Upper lobe of left lung (tissue), 6 donors: ENCODE data around the gene RACK1. TPM values are rescaled to one million over a fixed set of nuclear protein-coding genes. Genes with fewer than 3 reads are reported as not detected.

Source experiments
- ATAC-seq, 2 donors: fragments of 200-7000 bp; cut with Tn5 transposase; one replicate each; pipeline ENCODE4 v1.9.1; 2022; ENCODE audit warnings: mild to moderate bottlenecking in 2 of 2, moderate library complexity in 2 of 2; ENCODE audit not compliant: low FRiP score in 2 of 2
- DNase-seq, 2 donors: peaks; one replicate each; pipeline ENCODE4 v3.0.0-alpha.2; 2019 to 2020
- H3K27ac ChIP-seq, 4 donors: fragments of 200-600 bp; sonication (generic); one replicate each; pipeline ENCODE4 v1.5.1; 2016 to 2019
- H3K27me3 ChIP-seq, 4 donors: fragments of 200-600 bp; sonication (generic); one replicate each; pipeline ENCODE4 v1.5.1; 2017 to 2019
- H3K36me3 ChIP-seq, 4 donors: fragments of 200-600 bp; sonication (generic); one replicate each; pipeline ENCODE4 v1.5.1; 2016 to 2019
- H3K4me1 ChIP-seq, 4 donors: fragments of 200-600 bp; sonication (generic); one replicate each; pipeline ENCODE4 v1.5.1; 2018 to 2019
- H3K4me3 ChIP-seq, 4 donors: fragments of 200-600 bp; sonication (generic); one replicate each; pipeline ENCODE4 v1.5.1; 2017 to 2019; ENCODE audit warnings: mild to moderate bottlenecking in 2 of 4, moderate library complexity in 1 of 4
- H3K9me3 ChIP-seq, 4 donors: fragments of 200-600 bp; sonication (generic); one replicate each; pipeline ENCODE4 v1.5.1; 2018 to 2019
- CTCF ChIP-seq, 6 experiments: fragments of 450-650 bp in 4 of 6; fragments of 200-600 bp in 2 of 6; sonication (generic) in 2 of 6; IDR thresholded peaks; one replicate each; pipeline ENCODE4 v1.5.1; 2016 to 2019; ENCODE audit warnings: antibody characterized with exemption in 6 of 6
- EP300 ChIP-seq, 4 donors: sonication (generic); formaldehyde crosslinking; IDR thresholded peaks; one replicate each; pipeline ENCODE4 v1.5.1; 2017; ENCODE audit warnings: antibody characterized with exemption in 4 of 4, control low read depth in 2 of 4
- POLR2A ChIP-seq, 4 donors: fragments of 450-650 bp; IDR thresholded peaks; one replicate each; pipeline ENCODE4 v1.5.1; 2016 to 2017; ENCODE audit warnings: antibody characterized with exemption in 4 of 4, mild to moderate bottlenecking in 2 of 4
- POLR2AphosphoS5 ChIP-seq, 2 donors: sonication (generic); formaldehyde crosslinking; IDR thresholded peaks; one replicate each; pipeline ENCODE4 v1.5.1; 2017; ENCODE audit warnings: antibody characterized with exemption in 2 of 2
- WGBS, 2 donors: methylation state at CpG; one replicate each; pipeline ENCODE4 v1.1.5; 2017 to 2018; 5-methylcytosine and 5-hydroxymethylcytosine counted together
- small RNA-seq, 4 donors: library from RNA; depleted of rRNA; stranded (forward); fragments of <200 nt; gene quantifications; one replicate each; pipeline ENCODE3, GENCODE V24; 2016
- total RNA-seq, 6 donors: library from RNA; depleted of rRNA in 4 of 6; stranded (reverse); fragments of >200 nt in 4 of 6; gene quantifications; one replicate each; pipeline versions ENCODE4 v1.1.0 to v1.2.1, GENCODE V29; 2016 to 2021
- donor health status: DM: no; HTN: no; CAD: no; lungs with moderate emphysema.
- donor health status: DM: no; HTN: yes; CAD: no; lungs with severe emphysema.

Gene RACK1
- total RNA-seq, 6 donors from 2014 or later = 801 to 1,863 (median 1,196) TPM

DNA sequence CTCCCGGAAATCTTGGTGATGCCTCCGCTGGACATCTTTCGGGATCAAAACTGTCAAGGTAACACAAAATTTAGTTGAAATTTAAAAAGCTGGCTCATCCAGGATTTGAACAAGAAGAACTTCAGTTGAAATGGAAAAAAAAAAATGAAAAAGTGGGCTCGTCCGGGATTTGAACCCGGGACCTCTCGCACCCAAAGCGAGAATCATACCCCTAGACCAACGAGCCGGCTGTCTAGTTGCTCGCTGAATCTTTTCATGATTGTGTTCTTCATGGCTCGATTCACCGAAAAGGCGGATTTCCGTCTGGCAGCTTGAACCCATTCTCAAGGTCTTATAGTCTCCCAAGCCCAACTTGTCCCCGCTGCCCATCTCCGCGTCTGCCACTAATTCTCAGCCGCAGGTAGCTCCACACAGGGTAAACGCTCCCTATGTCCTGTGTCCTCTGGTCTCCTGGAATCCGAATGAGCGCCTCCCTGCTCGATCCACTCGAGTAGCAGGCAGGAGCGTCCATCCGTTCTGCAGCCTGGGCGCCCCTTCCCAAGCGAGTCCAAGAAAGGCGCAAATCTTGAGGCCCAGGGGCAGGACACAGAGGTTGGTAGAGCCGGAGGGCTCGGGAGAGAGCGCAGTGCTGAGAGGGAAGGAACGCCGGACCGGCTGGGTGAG lies 54.9 kb downstream of the RACK1 start:
- ATAC-seq (peak; percentile 16 to 45), DNase-seq (peak in 1 of 2 donors; percentile 75)
- peaks cover 21 to 47% (median 30%) of the 10 kb centered on the region in 4 donors for H3K4me1 ChIP-seq
- peak overlapping the region; percentile 54 to 95 (median 83) for H3K27ac ChIP-seq
- TF ChIP-seq EP300 (IDR thresholded peaks at IDR 0.05) (no peak), POLR2A (IDR thresholded peaks at IDR 0.05) (no peak), CTCF (IDR thresholded peaks at IDR 0.05) (no peak), POLR2AphosphoS5 (IDR thresholded peaks at IDR 0.05) (no peak)
- H3K9me3 ChIP-seq = no peaks in the 10 kb centered on the region
- no peaks in the 10 kb centered on the region for H3K36me3 ChIP-seq
- no peaks in the 10 kb centered on the region for H3K27me3 ChIP-seq
- peak overlapping the region; percentile 69 to 94 (median 76) for H3K4me3 ChIP-seq
- 0 to 1% methylated on average over 26 to 34 of the region's 35 CpGs for whole genome bisulfite sequencing, 2 donors

DNA sequence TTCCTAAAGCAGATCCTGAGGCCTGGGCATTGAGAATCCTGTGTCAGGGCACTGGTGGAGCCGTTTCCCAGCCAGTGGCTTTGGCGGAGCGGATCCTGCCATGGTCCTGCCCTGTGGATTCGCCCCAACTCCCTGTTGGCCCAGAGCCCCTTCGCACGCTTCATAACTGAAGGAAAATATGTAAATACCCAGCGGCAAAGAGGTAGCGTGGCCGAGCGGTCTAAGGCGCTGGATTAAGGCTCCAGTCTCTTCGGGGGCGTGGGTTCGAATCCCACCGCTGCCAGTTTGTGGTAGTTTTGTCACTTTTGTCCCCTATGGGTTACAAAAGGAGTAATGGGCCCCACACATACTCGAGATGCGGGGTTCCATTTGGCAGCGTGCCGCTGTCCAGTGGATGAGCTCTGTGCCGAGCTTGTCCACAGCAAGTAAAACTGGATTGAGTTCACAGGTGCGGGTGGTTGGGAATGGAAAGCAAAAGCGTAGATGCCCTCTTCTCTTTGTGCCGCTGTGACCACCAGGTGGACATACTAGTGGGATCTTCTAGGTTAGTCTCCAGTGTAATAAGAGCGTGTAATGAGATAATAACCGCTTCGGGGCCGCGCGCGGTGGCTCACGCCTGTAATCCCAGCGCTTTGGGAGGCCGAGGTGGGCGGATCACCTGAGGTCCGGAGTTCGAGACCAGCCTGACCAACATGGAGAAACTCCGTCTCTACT lies 56.0 kb downstream of the RACK1 start:
- H3K4me3 ChIP-seq = peak overlapping the region in 3 of 4 donors; percentile 69 to 94 (median 82)
- H3K27me3 ChIP-seq = no peaks in the 10 kb centered on the region
- DNase-seq = peak; percentile 56 to 86
- ATAC-seq = no peak
- peak overlapping the region; percentile 3 to 95 (median 52) for H3K27ac ChIP-seq
- peaks cover 20 to 49% (median 31%) of the 10 kb centered on the region in 4 donors for H3K4me1 ChIP-seq
- no peaks in the 10 kb centered on the region for H3K9me3 ChIP-seq
- TF ChIP-seq POLR2AphosphoS5 (IDR thresholded peaks at IDR 0.05) = peak in 1 of 2 donors; percentile 7
- TF ChIP-seq POLR2A (IDR thresholded peaks at IDR 0.05) = no peak
- TF ChIP-seq EP300 (IDR thresholded peaks at IDR 0.05) = no peak
- TF ChIP-seq CTCF (IDR thresholded peaks at IDR 0.05) = peak in 4 of 6 experiments; percentile 15 to 39 (median 26)
- no peaks in the 10 kb centered on the region for H3K36me3 ChIP-seq
- 6 to 12% methylated on average over 36 to 37 of the region's 37 CpGs for WGBS, 2 donors

DNA sequence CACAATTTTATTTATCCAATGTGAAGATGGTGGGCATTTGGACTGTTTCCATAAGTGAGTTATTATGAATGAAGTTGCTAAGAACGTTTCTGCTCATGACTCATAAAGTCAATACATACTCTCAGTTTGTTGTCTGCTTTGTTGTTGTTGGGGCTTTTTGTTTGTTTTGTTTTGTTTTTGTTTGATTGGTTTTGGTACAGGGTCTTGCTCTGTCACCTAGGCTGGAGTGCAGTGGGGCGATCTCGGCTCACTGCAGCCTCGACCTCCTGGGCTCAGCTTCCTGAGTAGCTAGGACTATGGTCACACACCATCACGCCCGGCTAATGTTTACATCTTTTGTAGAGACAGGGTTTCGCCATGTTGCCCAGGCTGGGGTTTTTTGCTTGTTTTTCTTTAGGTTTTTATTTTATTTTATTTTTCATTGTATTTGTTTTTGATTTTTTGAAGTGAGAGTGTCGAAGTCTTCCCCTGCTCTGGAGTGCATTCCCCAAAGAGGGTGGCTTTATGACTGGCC lies 56.7 kb downstream of the RACK1 start:
- H3K4me3 ChIP-seq = no peak overlapping the region
- H3K27ac ChIP-seq = peak overlapping the region in 3 of 4 donors; percentile 3 to 80 (median 23)
- no peaks in the 10 kb centered on the region for H3K36me3 ChIP-seq
- WGBS, 2 donors = 41 to 61% methylated on average over 8 of the region's 8 CpGs
- no peaks in the 10 kb centered on the region for H3K9me3 ChIP-seq
- ATAC-seq (no peak), DNase-seq (no peak)
- peaks cover 15 to 47% (median 26%) of the 10 kb centered on the region in 4 donors for H3K4me1 ChIP-seq
- TF ChIP-seq EP300 (IDR thresholded peaks at IDR 0.05) (no peak), POLR2AphosphoS5 (IDR thresholded peaks at IDR 0.05) (no peak), POLR2A (IDR thresholded peaks at IDR 0.05) (no peak), CTCF (IDR thresholded peaks at IDR 0.05) (no peak)
- H3K27me3 ChIP-seq = no peaks in the 10 kb centered on the region

Small RNA genes lying within 50 kb of the gene (small RNA-seq; reads per million reads assigned to genes)
- gene MIR4638 (0 reads per million in 4 donors), gene SNORD95 (0 reads per million in 4 donors), gene SNORD96A (0 reads per million in 4 donors)

Other genes starting within 250 kb of the RACK1 start
- gene BTNL9, start 203.6 kb downstream of the RACK1 start, total RNA-seq = 100 to 1,000 TPM in 4 of 6 donors, 10 to 100 TPM in 2; 71.8 to 634 (median 147) TPM
- not detected for gene OR2V1, start 112.7 kb downstream of the RACK1 start, total RNA-seq
- gene OR2V2, start 96.3 kb downstream of the RACK1 start, total RNA-seq = 1 to 10 TPM in 1 of 6 donors, not detected in 5; 1.6 TPM
- gene TRIM7, start 38.7 kb downstream of the RACK1 start, total RNA-seq = 1 to 10 TPM in 5 of 6 donors, under 1 TPM in 1; 0.83 to 6.7 (median 2.9) TPM
- gene TRIM41, start 20.6 kb downstream of the RACK1 start, total RNA-seq = 10 to 100 TPM; 14.4 to 75.4 (median 34.1) TPM
- 10 to 100 TPM; 12.3 to 47.1 (median 15.6) TPM for gene TRIM52, start 17.2 kb upstream of the RACK1 start, total RNA-seq
- not detected for gene OR4F3, start 123.4 kb upstream of the RACK1 start, total RNA-seq